GM20431 (cell line): Measurements from ENCODE around the gene MACROD1.

Source experiments
- in situ Hi-C: fragments of 300-500 bp; cut with MseI, MboI; formaldehyde crosslinking; loops from one replicate; pipeline ENCODE4 v1.15.0; 2020; ENCODE audit warnings: low sequenced_read_pairs; ENCODE audit not compliant: unreplicated experiment

MACROD1 gene

GRCh38 chr11:64008283-64008913 is 157.5 kb downstream of the MACROD1 start:
- in situ Hi-C loops = loop anchor here (10.0 kb wide), 1 partner anchor 136 kb away; no protein-coding TSS in a partner anchor

DNA sequence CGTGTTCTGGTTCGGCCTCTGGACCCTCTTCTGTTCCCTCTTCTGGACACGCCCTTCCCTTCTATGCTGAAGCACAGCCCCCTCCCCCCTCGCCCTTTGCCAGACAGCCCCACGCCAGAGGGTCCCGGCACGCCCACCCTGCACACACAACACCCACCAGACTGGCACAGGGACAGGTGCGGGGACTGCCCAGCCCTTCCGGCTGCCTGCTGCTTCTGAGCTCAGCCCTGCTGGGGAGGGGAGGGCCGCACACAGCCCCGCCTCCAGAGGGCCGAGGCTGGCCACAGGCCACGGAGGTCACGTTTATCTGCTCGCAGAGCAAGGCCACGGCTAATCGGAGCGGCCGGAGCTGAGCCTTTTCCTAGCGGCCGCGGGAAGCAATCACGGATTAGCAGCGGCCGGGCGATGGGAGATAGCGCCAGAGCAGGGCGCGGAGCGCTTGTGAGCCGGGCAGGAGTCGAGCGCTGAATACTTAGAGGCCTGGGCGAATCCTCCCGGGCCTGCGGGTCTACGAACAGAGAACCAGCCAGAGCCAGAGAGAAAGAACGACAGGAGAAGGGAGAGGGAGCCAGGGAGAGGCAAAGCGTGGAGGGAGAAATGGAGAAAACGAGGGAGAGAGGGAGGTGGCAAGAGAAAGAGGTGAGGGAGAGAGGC is 158.2 kb downstream of the MACROD1 start:
- in situ Hi-C loops = loop anchor here (10.0 kb wide), 1 partner anchor 137 kb away; no protein-coding TSS in a partner anchor

DNA sequence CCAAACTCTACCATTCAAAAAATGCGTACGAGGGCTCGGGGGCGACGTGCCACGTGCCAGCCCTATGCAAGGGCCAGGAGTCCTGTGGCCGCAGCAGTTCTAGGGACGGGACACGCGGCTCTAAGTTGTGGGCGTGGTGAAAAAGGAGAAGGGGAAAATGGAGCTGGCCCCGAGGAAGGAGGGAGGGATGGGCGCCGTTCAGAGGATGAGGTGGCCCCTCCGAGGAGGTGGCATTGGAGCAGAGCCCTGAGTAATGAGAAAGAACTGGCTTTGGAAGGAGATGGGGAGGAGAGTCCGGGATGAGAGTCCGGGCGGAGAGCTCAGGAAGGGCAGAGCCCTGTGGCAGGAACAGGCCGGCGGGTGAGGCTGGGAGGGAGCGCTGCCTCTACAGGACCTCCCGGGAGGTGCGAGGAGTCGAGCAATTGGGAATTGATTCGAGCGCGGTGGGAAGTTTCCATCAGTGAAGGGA is 158.7 kb downstream of the MACROD1 start:
- in situ Hi-C loops = loop anchor here (10.0 kb wide), 1 partner anchor 138 kb away; no protein-coding TSS in a partner anchor

DNA sequence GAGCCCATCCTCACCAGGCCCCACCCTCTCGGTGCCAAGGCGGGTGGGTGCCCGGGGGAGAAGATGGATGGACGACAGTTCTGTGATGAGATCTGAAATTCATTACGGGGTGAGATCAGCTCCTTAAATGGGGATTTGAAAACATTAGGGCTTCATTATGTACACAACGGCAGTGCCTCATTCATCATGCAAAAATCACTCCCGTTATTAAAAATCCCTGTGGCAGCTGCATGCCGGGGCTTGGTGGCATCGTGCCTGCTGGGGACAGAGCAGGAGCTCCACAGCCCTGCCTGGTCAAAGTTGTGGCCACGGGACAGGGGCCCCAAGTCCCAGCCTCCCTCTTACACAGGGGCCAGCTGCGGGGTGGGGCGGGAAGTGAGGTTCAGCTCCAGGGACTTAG is 159.5 kb downstream of the MACROD1 start:
- in situ Hi-C loops = loop anchor here (10.0 kb wide), 1 partner anchor 138 kb away; no protein-coding TSS in a partner anchor

- in situ Hi-C loops = loop anchor here (10.0 kb wide), 1 partner anchor 139 kb away; no protein-coding TSS in a partner anchor
Observed at GRCh38 chr11:64005691-64006090, 160.2 kb downstream of the MACROD1 start.

- in situ Hi-C loops = loop anchor here (10.0 kb wide), 1 partner anchor 140 kb away; no protein-coding TSS in a partner anchor
Observed at GRCh38 chr11:64004590-64004984, 161.3 kb downstream of the MACROD1 start.

DNA sequence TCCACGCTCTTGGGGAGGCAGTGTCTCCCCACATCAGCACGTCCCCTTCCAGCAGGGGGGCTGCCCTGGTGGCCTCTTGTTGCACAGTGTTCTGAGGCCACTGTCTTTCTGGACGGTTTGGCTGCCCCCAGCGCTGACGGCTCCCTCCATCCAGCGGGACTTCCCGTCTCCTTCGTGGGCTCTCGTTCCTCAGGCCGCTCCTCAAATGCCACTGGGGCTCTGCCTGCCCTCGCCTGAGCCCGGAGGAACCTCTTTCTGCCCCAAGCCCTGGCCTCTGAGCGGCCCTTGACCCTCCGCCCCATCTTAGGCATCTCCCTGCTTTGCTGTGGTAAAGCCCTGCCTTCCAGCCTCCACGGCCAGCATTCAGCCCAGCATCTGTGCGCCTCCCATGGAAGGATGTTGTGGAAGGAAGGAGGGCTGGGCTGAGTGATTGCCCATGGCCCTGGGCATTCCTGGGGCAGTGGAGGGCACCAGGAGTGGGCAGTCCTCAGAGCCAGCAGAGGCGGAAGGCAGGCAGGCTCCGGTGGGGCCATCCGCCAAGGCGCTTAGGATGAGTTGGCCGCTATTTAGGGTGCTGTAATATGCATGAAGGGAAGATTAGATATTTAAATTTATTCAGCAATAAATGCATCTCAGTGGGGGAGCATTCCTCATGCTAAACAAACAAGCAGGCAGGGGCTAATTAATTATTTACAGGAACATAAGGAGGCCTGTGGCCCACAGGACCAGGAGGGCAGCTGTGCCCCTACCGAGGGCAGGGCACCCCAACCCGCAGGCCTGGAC is 161.9 kb downstream of the MACROD1 start:
- in situ Hi-C loops = loop anchor here (10.0 kb wide), 1 partner anchor 141 kb away; no protein-coding TSS in a partner anchor

DNA sequence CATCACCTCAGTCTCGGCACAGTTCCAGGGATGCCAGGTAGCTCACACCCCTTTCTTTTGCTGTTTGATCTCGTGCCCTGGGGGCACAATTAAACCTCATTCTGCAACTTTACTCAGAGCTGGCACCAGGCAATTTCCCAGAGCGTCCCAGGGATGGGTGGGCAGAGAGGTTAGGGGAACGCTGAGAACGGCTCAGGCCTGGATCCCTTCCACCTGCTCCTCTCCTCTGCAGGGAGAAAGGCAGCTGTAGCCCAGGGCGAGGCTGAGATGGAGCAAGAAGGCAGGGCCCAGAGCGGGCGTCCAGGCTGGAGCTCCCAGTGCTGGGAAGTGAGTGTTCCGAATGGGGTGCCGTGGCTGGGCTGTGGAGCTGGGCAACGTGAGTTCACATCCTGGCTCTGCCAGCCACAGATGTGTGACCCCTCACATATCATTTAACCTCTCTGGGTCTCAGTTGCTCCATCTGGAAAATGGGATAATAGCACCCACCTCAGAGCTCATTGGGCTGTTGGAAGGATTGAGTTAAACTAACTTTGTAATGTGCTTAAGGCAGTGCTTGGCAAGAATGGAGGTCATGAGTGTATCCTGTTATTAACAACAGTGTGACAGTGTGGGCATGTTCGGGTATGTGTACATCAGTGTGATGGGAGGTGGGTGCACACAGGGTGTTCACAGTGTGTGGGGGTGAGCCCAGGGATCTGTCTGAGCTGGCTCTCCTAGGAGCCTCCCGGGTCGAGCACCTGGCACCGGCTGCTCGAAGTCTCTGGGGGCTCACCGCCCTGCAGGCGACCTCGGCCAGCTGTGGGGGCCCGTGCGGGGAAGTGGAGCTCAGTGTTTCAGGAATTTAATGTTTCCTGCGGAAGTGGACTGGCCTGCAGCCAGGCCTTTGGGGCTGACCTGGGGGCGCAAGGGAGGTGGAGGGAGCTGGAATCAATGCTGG is 164.2 kb downstream of the MACROD1 start:
- in situ Hi-C loops = loop anchor here (10.0 kb wide), 1 partner anchor 143 kb away; no protein-coding TSS in a partner anchor

DNA sequence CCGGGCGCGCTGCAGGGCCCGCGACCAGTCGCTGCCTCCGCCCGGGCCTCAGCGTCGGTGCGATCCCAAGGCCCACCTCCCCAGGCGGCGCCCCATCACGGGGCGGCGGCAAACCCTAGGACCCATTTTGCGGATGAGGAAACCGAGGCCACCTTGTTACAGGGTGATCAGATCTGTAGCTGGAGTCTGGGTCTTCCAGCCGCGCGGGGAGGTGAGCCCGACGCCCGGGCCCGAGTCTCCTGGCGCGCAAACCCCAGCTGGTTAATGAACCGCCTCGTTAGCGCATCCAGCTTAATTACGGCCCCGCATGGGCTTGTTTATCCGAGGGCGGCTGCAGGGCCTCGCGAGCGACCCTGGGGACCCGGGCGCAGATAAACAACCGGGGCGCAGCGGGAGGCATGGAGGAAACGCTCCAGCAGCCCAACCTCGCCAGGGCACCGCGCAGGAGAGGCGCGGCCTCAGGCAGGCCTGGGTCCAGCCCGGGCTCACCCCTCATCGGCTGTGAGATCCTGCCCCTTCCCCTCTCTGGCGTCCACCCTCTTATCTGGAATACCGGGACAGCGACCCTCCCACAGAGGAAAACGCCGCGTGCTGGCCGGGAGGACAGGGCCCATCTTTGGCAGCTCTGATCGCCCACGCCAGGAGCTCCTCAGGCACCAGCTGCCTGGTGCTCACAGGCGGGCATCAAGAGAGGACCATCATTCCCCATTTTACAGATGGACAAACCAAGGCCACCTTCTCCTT is 165.0 kb downstream of the MACROD1 start:
- in situ Hi-C loops = loop anchor here (10.0 kb wide), 1 partner anchor 144 kb away; no protein-coding TSS in a partner anchor

GRCh38 chr11:64000026-64000739 is 165.7 kb downstream of the MACROD1 start:
- in situ Hi-C loops = loop anchor here (10.0 kb wide), 1 partner anchor 145 kb away; no protein-coding TSS in a partner anchor

DNA sequence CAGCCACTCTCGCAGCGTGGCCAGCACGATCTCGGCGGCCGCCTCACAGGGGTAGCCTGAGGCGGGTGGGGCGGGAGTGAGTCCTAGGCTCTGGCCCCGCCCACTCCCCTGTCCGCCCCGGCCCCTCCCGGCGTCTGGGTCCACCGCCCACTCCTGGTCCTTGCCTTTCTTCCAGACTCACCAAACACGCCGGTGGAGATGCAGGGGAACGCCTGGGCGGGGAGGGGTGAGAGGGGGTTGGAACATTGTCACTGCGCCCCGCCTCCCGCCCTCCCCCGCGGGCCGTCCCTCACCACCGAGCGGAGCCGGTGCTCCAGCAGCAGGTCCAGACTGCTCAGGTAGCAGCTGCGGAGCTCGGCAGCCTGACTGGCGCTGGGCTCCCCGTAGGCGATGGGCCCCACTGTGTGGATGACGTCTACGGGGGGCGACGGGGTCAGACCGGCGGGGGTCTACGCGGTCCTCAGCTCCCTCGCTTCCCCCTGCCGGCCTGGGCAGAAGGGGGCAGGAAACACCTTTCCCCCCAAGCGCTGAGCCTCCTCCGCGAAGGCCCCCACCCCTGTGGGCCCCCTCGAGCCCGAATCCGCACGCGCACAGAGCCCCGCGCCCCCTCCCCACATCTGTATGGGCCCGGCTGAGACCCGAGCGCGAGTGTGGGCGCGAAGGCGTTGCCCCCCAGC is 166.4 kb downstream of the MACROD1 start:
- in situ Hi-C loops = loop anchor here (10.0 kb wide), 1 partner anchor 145 kb away; no protein-coding TSS in a partner anchor

- in situ Hi-C loops = no loop called here
Observed at GRCh38 chr11:63998558-63999348, 167.2 kb downstream of the MACROD1 start.

DNA sequence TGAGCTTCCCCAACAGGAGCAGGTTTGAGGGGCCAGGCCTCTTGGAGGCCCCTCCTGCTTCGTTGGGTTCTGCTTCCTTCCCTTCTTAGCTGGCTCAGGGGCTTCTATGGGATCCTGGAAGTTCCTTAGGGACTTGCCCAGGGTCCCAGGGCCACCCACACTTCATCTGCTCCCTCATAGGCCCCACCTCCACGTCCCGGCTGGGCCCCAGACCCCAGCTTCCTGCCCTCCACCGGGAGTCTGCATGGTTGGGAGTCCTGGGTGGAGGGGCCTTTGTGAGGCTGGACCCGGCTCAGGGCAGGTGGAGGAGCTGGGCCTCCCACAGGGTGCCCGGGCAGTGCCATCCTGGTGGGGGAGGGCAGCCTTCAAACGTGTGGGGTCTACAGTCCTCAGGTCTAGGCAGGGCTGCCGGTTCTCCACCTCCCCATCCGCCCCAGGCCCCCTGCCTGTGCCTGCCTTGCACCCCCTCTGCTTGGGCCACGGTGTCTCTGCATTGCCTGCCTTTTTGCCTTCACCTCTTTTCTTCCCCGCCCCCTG is 168.0 kb downstream of the MACROD1 start:
- in situ Hi-C loops = no loop called here

DNA sequence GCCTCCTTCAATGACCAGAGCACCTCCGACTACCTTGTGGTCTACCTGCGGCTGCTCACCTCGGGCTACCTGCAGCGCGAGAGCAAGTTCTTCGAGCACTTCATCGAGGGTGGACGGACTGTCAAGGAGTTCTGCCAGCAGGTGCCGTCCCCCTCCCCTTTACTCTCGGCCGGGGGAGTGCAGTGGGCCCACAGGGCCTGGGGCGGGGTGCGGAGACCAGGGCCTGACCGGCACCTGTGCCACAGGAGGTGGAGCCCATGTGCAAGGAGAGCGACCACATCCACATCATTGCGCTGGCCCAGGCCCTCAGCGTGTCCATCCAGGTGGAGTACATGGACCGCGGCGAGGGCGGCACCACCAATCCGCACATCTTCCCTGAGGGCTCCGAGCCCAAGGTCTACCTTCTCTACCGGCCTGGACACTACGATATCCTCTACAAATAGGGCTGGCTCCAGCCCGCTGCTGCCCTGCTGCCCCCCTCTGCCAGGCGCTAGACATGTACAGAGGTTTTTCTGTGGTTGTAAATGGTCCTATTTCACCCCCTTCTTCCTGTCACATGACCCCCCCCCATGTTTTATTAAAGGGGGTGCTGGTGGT is 168.7 kb downstream of the MACROD1 start:
- in situ Hi-C loops = no loop called here

- in situ Hi-C loops = no loop called here
Observed at GRCh38 chr11:63996512-63996911, 169.4 kb downstream of the MACROD1 start.

DNA sequence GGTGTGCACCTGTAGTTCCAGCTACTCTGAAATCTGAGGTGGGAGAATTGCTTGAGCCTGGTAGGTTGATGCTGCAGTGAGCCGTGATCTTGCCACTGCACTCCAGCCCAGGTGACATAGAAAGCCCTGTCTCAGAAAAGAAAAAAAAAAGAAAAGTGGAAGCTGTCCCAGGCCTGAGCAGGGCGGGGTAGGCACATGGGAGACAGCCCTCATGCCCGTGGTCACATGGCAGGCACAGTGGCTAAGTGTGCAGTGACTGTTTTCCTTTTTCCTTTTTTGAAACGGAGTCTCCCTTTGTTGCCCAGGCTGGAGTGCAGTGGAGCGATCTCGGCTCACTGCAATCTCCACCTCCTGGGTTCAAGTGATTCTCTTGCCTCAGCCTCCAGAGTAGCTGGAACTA is 171.9 kb downstream of the MACROD1 start:
- in situ Hi-C loops = no loop called here
